Spinal cord (tissue), 10 donors: ENCODE measurements around the gene UBQLN1. TPM values are rescaled to one million over a fixed set of nuclear protein-coding genes. Genes with fewer than 3 reads are reported as not detected.

Source experiments
- DNase-seq, 6 donors: peaks; one replicate each; pipeline versions ENCODE4 v3.0.0 to v3.0.0-alpha.2; 2013 to 2015; ENCODE audit warnings: low spot score in 6 of 6, low read depth in 4 of 6
- H3K27ac ChIP-seq: one replicate; pipeline ENCODE4 v1.5.1; 2013; ENCODE audit warnings: low read depth, low read length, control low read depth
- H3K27me3 ChIP-seq: one replicate; pipeline ENCODE4 v1.6.1; 2013; ENCODE audit warnings: low read length; ENCODE audit not compliant: control insufficient read depth, insufficient read depth
- H3K36me3 ChIP-seq: one replicate; pipeline ENCODE4 v1.6.1; 2013; ENCODE audit warnings: low read length; ENCODE audit not compliant: control insufficient read depth, insufficient read depth
- H3K4me1 ChIP-seq: one replicate; pipeline ENCODE4 v1.6.1; 2013; ENCODE audit warnings: low read length; ENCODE audit not compliant: control insufficient read depth, insufficient read depth
- H3K4me3 ChIP-seq: one replicate; pipeline ENCODE4 v1.5.1; 2013; ENCODE audit warnings: low read depth, low read length, control low read depth
- H3K9me3 ChIP-seq: one replicate; pipeline ENCODE4 v1.6.1; 2013; ENCODE audit warnings: low read length; ENCODE audit not compliant: control insufficient read depth, insufficient read depth
- WGBS: methylation state at CpG from one replicate; pipeline ENCODE4 v1.1.5; 2013; ENCODE audit warnings: missing lambda C conversion rate; ENCODE audit not compliant: insufficient coverage; 5-methylcytosine and 5-hydroxymethylcytosine counted together
- polyA plus RNA-seq, 2 donors: library from polyadenylated mRNA; unstranded; fragments of 120-200 nt; gene quantifications; one replicate each; pipeline ENCODE4 v1.2.1, GENCODE V29; 2013; ENCODE audit not compliant: insufficient read length in 2 of 2
- total RNA-seq, 2 donors: library from RNA; depleted of rRNA in 1 of 2; stranded (reverse); fragments of 120-200 nt in 1 of 2; fragments of >200 nt in 1 of 2; gene quantifications; one replicate each; pipeline versions ENCODE4 v1.2.3 to v1.2.4, GENCODE V29; 2013 to 2014
- donor health status: healthy.

The UBQLN1 gene
- total and polyA plus RNA-seq, 4 donors: 93.7 to 221 (median 120) TPM

GRCh38 chr9:83669067-83669466 is 38.7 kb downstream of the UBQLN1 start:
- no peak overlapping the region for H3K27ac ChIP-seq
- no CpG with 5 or more reads among the region's 1 CpG for WGBS
- no peak overlapping the region for H3K4me3 ChIP-seq
- peaks cover 13% of the 10 kb centered on the region for H3K36me3 ChIP-seq
- H3K4me1 ChIP-seq: no peaks in the 10 kb centered on the region
- no peaks in the 10 kb centered on the region for H3K9me3 ChIP-seq
- H3K27me3 ChIP-seq: no peaks in the 10 kb centered on the region
- no peak for DNase-seq

GRCh38 chr9:83665580-83666200 is 42.1 kb downstream of the UBQLN1 start:
- WGBS: no CpG with 5 or more reads among the region's 5 CpGs
- peaks cover 20% of the 10 kb centered on the region for H3K36me3 ChIP-seq

GRCh38 chr9:83662933-83663332 is 44.8 kb downstream of the UBQLN1 start:
- H3K4me3 ChIP-seq: no peak overlapping the region
- no peaks in the 10 kb centered on the region for H3K27me3 ChIP-seq
- no peak overlapping the region for H3K27ac ChIP-seq
- no peaks in the 10 kb centered on the region for H3K4me1 ChIP-seq
- H3K36me3 ChIP-seq: peaks cover 20% of the 10 kb centered on the region
- no peak for DNase-seq
- 100% methylated on average over 1 of the region's 3 CpGs for WGBS
- no peaks in the 10 kb centered on the region for H3K9me3 ChIP-seq

More at GRCh38 chr9:83665580-83666200, 42.1 kb downstream of the UBQLN1 start:
- no peaks in the 10 kb centered on the region for H3K4me1 ChIP-seq
- no peak overlapping the region for H3K4me3 ChIP-seq
- no peaks in the 10 kb centered on the region for H3K27me3 ChIP-seq
- H3K9me3 ChIP-seq: no peaks in the 10 kb centered on the region
- no peak for DNase-seq
- no peak overlapping the region for H3K27ac ChIP-seq

DNA sequence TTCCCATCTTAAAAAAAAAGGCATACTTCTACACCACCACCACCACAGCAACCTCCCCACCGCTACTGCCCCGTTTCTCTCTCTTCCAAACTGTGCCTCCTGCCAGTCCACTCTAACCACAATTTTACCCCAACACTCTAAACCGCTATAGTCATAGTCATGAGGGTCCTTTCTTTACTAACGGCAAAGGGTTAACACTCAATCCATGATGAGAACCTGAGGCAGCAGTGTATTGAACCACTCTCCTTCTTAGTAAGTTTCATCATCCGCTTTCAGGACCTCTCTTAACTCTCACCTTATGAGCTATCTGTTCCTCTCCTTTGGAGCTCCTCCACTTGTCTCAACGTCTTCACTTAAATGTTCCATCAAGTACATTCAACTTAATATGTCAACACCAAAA is 50.8 kb downstream of the UBQLN1 start:
- Histone ChIP-seq H3K4me1 (no peaks in the 10 kb centered on the region), H3K9me3 (no peaks in the 10 kb centered on the region), H3K4me3 (no peak overlapping the region), H3K36me3 (peaks cover 4% of the 10 kb centered on the region), H3K27ac (no peak overlapping the region), H3K27me3 (no peaks in the 10 kb centered on the region)
- DNase-seq: no peak
- 94% methylated on average over 6 of the region's 6 CpGs for WGBS

DNA sequence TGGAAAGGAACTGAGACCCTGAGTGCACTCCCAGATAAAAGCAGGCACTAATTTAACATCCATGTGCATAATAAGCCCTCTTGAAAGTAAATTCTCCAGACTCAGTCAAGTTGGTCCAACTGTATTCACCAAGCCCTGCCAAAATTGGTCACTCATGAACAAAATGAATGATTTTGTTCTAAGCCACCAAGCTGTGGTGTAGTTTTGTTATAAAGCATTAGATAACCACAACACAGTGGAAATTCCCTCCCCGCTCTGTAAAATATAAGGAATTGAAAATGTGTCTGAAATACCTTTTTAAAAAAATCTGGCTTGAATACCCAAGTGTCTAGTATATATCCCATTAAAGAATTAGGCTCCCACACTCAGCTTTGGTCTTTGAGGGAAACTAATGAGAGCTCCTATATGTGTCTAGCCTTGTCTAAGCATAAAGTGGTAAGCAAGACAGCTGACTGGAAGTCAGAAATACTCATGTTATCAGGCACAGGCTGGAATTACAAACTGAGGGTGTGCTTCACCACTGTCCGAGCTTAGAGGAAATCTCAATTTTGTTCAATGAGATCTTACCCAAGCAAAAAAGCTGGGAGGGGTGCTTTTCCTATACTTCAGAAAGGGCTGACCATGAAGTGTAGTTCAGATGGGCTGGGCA is 51.6 kb downstream of the UBQLN1 start:
- Histone ChIP-seq H3K4me3 (no peak overlapping the region), H3K36me3 (peaks cover 4% of the 10 kb centered on the region)
- 83% methylated on average over 1 of the region's 2 CpGs for WGBS

DNA sequence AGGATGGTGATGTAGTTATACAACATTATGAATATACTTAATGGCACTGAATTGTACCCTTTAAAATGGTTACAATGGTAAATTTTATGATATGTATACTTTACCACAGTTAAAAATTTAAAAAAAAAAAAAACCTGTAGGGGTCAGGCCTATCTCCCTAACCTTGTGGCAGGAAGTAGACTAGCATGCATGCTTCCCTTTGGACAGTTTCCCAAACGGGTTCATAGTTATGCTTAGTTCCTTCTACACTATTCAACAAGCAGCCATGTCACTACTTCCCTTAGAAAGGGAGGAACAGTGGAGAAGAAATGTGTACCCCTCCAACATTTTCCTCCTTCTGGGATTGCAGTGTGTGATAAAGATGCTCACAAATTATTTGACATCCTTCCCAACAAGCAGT is 52.3 kb downstream of the UBQLN1 start:
- no peaks in the 10 kb centered on the region for H3K27me3 ChIP-seq
- H3K4me1 ChIP-seq: no peaks in the 10 kb centered on the region
- peaks cover 4% of the 10 kb centered on the region for H3K36me3 ChIP-seq
- no peaks in the 10 kb centered on the region for H3K9me3 ChIP-seq
- no peak for DNase-seq
- no peak overlapping the region for H3K27ac ChIP-seq
- WGBS: no CpG with 5 or more reads among the region's 1 CpG
- no peak overlapping the region for H3K4me3 ChIP-seq

More for the DNA sequence above, 51.6 kb downstream of the UBQLN1 start:
- no peaks in the 10 kb centered on the region for H3K9me3 ChIP-seq
- H3K27me3 ChIP-seq: no peaks in the 10 kb centered on the region
- H3K27ac ChIP-seq: no peak overlapping the region
- no peak for DNase-seq
- H3K4me1 ChIP-seq: no peaks in the 10 kb centered on the region

GRCh38 chr9:83652433-83652832 is 55.3 kb downstream of the UBQLN1 start:
- Histone ChIP-seq H3K27me3 (no peaks in the 10 kb centered on the region), H3K4me3 (no peak overlapping the region), H3K27ac (no peak overlapping the region), H3K9me3 (no peaks in the 10 kb centered on the region), H3K4me1 (no peaks in the 10 kb centered on the region), H3K36me3 (peaks cover 7% of the 10 kb centered on the region)
- no CpG with 5 or more reads among the region's 1 CpG for WGBS
- DNase-seq: no peak

DNA sequence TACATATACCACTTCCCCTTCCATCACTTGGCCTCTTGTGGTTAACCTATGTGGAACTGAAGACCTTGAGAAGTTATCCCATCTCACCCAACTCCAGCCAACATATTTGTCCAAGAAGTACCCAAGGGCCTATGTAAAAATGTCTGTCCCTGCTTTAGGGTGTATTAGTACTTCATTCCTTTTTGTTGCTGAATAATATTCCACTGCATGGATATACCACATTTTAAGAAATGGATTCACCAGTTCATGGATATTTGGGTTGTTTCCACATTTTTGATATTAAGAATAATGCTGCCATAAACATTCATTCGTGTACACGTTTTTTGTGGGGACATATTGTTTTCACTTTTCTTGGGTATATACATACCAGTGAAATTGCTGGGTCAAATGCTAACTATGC is 56.2 kb downstream of the UBQLN1 start:
- Histone ChIP-seq H3K27ac (no peak overlapping the region), H3K4me1 (no peaks in the 10 kb centered on the region), H3K9me3 (no peaks in the 10 kb centered on the region), H3K27me3 (no peaks in the 10 kb centered on the region), H3K4me3 (no peak overlapping the region), H3K36me3 (peaks cover 6% of the 10 kb centered on the region)
- no CpG with 5 or more reads among the region's 2 CpGs for WGBS
- DNase-seq: no peak

GRCh38 chr9:83649515-83649914 is 58.2 kb downstream of the UBQLN1 start:
- H3K9me3 ChIP-seq: no peaks in the 10 kb centered on the region
- no peak overlapping the region for H3K4me3 ChIP-seq
- no peaks in the 10 kb centered on the region for H3K4me1 ChIP-seq
- no peaks in the 10 kb centered on the region for H3K27me3 ChIP-seq
- DNase-seq: no peak
- WGBS: 81% methylated on average over 4 of the region's 4 CpGs
- no peak overlapping the region for H3K27ac ChIP-seq
- peaks cover 14% of the 10 kb centered on the region for H3K36me3 ChIP-seq

GRCh38 chr9:83649080-83649479 is 58.7 kb downstream of the UBQLN1 start:
- peak in 2 of 6 donors; percentile 35 to 38 for DNase-seq
- Histone ChIP-seq H3K27me3 (no peaks in the 10 kb centered on the region), H3K4me3 (no peak overlapping the region), H3K36me3 (peaks cover 14% of the 10 kb centered on the region), H3K27ac (no peak overlapping the region), H3K9me3 (no peaks in the 10 kb centered on the region), H3K4me1 (no peaks in the 10 kb centered on the region)
- WGBS: 50% methylated on average over 1 of the region's 8 CpGs
